Mesenchymal stem cell (in vitro differentiated cells and primary cell): Measurements from ENCODE around the gene MAPK7.

ENCODE experiments used
- DNase-seq: peaks from one replicate; pipeline ENCODE4 v3.0.0-alpha.2; 2013
- H2AFZ ChIP-seq: one replicate; pipeline ENCODE4 v1.6.1; 2013; ENCODE audit warnings: low read depth, mild to moderate bottlenecking, control low read depth, inconsistent platforms, low read length, moderate library complexity
- H2AK5ac ChIP-seq: 2 replicates; pipeline ENCODE4 v1.6.1; 2013; ENCODE audit warnings: low read length, moderate library complexity, mild to moderate bottlenecking, inconsistent platforms; ENCODE audit not compliant: severe bottlenecking
- H2BK120ac ChIP-seq: one replicate; pipeline ENCODE4 v1.6.1; 2013; ENCODE audit warnings: low read depth, mild to moderate bottlenecking, inconsistent platforms, low read length, moderate library complexity
- H2BK12ac ChIP-seq, 2 experiments: one replicate each; pipeline ENCODE4 v1.6.1; 2013; ENCODE audit warnings: inconsistent platforms in 2 of 2, low read length in 2 of 2, mild to moderate bottlenecking in 2 of 2, moderate library complexity in 2 of 2, control low read depth in 1 of 2
- H2BK15ac ChIP-seq: one replicate; pipeline ENCODE4 v1.6.1; 2013; ENCODE audit warnings: mild to moderate bottlenecking, low read depth, inconsistent platforms; ENCODE audit not compliant: poor library complexity, severe bottlenecking
- H2BK5ac ChIP-seq: 2 replicates; pipeline ENCODE4 v1.6.1; 2013; ENCODE audit warnings: low read depth, mild to moderate bottlenecking, low read length, control low read depth, inconsistent platforms; ENCODE audit not compliant: poor library complexity, severe bottlenecking
- H3K14ac ChIP-seq, 2 experiments: one replicate each; pipeline ENCODE4 v1.6.1; 2013; ENCODE audit warnings: inconsistent platforms in 2 of 2, low read length in 2 of 2, control low read depth in 1 of 2, mild to moderate bottlenecking in 1 of 2, moderate library complexity in 1 of 2
- H3K18ac ChIP-seq, 2 experiments: one replicate each; pipeline ENCODE4 v1.6.1; 2013; ENCODE audit warnings: inconsistent platforms in 2 of 2, low read length in 2 of 2, control low read depth in 1 of 2, low read depth in 1 of 2, mild to moderate bottlenecking in 1 of 2
- H3K23ac ChIP-seq, 2 experiments: one replicate each; pipeline ENCODE4 v1.6.1; 2013; ENCODE audit warnings: inconsistent platforms in 2 of 2, low read length in 2 of 2, mild to moderate bottlenecking in 2 of 2, moderate library complexity in 2 of 2, control low read depth in 1 of 2
- H3K27ac ChIP-seq: 2 replicates; pipeline ENCODE4 v1.5.1; 2013; ENCODE audit warnings: mild to moderate bottlenecking, moderate library complexity, low read length, control low read depth, inconsistent platforms; ENCODE audit not compliant: poor library complexity, severe bottlenecking
- H3K27me3 ChIP-seq, 2 experiments: 2 replicates each; pipeline versions ENCODE4 v1.6.1 to v1.7.0; 2013; ENCODE audit warnings: low read length in 2 of 2, mild to moderate bottlenecking in 2 of 2, moderate library complexity in 2 of 2, control low read depth in 1 of 2, inconsistent platforms in 1 of 2; ENCODE audit not compliant: control insufficient read depth in 1 of 2, insufficient read depth in 1 of 2
- H3K36me3 ChIP-seq, 2 experiments: 2 replicates each; pipeline versions ENCODE4 v1.6.1 to v1.7.0; 2013; ENCODE audit warnings: low read length in 2 of 2, control low read depth in 1 of 2, inconsistent platforms in 1 of 2, low read depth in 1 of 2, mild to moderate bottlenecking in 1 of 2; ENCODE audit not compliant: insufficient read depth in 2 of 2, control insufficient read depth in 1 of 2
- H3K4ac ChIP-seq, 2 experiments: one replicate each; pipeline ENCODE4 v1.6.1; 2013; ENCODE audit warnings: inconsistent platforms in 2 of 2, low read length in 2 of 2, mild to moderate bottlenecking in 2 of 2, moderate library complexity in 2 of 2, control low read depth in 1 of 2, low read depth in 1 of 2
- H3K4me1 ChIP-seq: 2 replicates; pipeline ENCODE4 v1.6.1; 2013; ENCODE audit warnings: low read depth, low read length, control low read depth; ENCODE audit not compliant: control insufficient read depth, insufficient read depth
- H3K4me2 ChIP-seq: 2 replicates; pipeline ENCODE4 v1.6.1; 2013; ENCODE audit warnings: low read length, mild to moderate bottlenecking, inconsistent platforms; ENCODE audit not compliant: poor library complexity, severe bottlenecking
- H3K4me3 ChIP-seq, 2 experiments: 2 replicates each; pipeline versions ENCODE4 v1.5.1 to v1.7.0; 2013; ENCODE audit warnings: low read length in 2 of 2, mild to moderate bottlenecking in 2 of 2, control low read depth in 1 of 2, low read depth in 1 of 2; ENCODE audit not compliant: insufficient read depth in 1 of 2
- H3K79me1 ChIP-seq: replicated peaks from 2 replicates; pipeline ENCODE4 v1.6.1; 2013; ENCODE audit warnings: mild to moderate bottlenecking, control low read depth, low read length, inconsistent platforms; ENCODE audit not compliant: poor library complexity, severe bottlenecking
- H3K9ac ChIP-seq: 2 replicates; pipeline ENCODE4 v1.7.0; 2013; ENCODE audit warnings: mild to moderate bottlenecking, low read length, moderate library complexity
- H3K9me3 ChIP-seq: 2 replicates; pipeline ENCODE4 v1.7.0; 2013; ENCODE audit warnings: mild to moderate bottlenecking, low read length; ENCODE audit not compliant: control insufficient read depth
- H4K8ac ChIP-seq: one replicate; pipeline ENCODE4 v1.6.1; 2013; ENCODE audit warnings: inconsistent platforms, mild to moderate bottlenecking, low read length, moderate library complexity
- H4K91ac ChIP-seq: one replicate; pipeline ENCODE4 v1.6.1; 2013; ENCODE audit warnings: mild to moderate bottlenecking, low read length, inconsistent platforms
- WGBS: methylation state at CpG from one replicate; pipeline ENCODE4 v1.1.7; 2013; ENCODE audit warnings: mixed read lengths; 5-methylcytosine and 5-hydroxymethylcytosine counted together

The MAPK7 gene

DNA sequence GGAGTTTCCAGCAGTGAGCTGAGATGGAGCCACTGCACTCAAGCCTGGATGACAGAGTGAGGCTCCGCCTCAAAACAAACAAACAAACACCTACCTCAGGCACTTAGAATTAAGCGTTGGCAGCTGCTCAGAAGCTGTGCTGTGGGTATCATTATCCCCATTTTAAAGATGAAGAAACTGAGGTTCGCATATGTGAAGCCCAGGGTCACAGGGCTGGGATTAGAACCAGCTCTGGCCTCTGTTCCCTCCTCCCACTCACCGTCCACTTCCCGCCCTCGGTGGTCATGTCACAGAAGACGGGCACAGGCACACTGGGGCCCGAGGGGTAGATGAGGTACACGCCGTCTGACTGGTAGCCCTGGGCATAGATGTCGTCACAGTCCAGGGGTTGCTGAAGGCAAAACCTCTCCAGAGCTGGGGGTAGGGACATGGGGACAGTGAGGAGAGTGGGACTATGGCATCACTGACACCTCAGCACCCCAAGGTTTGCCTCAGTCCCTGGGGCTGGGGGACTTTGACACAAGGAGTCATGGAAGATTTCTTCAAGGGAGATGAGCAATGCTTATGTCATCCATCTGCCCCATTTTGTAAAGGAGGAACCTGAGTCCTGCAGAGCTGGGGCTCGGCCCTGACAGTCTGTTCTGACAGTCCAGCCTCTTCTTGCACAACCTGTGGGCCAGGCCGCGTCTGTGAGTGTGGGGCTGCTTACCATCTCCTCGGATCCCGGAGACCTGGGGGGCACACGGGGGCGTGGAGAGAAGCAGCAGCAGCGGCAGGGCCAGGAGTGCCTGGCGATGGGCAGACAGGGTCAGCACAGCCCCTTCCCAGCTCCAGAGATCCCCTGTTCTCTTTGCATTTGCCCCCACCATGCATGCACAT, 8.0 kb downstream of the MAPK7 start:
- H3K27me3 ChIP-seq = peaks cover 0 to 5% of the 10 kb centered on the region in 2 experiments
- peak; percentile 94 for DNase-seq
- peak overlapping the region; percentile 58 for H3K9ac ChIP-seq
- peaks cover 43 to 51% of the 10 kb centered on the region in 2 experiments for H3K36me3 ChIP-seq
- H2AK5ac ChIP-seq = no peak overlapping the region
- H3K4me3 ChIP-seq = peak overlapping the region in 1 of 2 experiments; percentile 69
- peak overlapping the region in 1 of 2 experiments; percentile 57 for H3K23ac ChIP-seq
- peaks cover 32% of the 10 kb centered on the region for H3K4me1 ChIP-seq
- peak overlapping the region; percentile 10 for H3K27ac ChIP-seq
- H2BK5ac ChIP-seq = no peak overlapping the region
- peaks cover 26% of the 10 kb centered on the region for H3K79me1 ChIP-seq
- H2BK15ac ChIP-seq = peak overlapping the region; percentile 38
- H2BK12ac ChIP-seq = peak overlapping the region; percentile 60 to 89
- peak overlapping the region; percentile 16 to 89 for H3K4ac ChIP-seq
- H3K14ac ChIP-seq = peak overlapping the region in 1 of 2 experiments; percentile 86
- no peak overlapping the region for H2AFZ ChIP-seq
- H4K91ac ChIP-seq = peak overlapping the region; percentile 27
- peak overlapping the region; percentile 25 for H4K8ac ChIP-seq
- peak overlapping the region; percentile 8 for H2BK120ac ChIP-seq
- WGBS = 46% methylated on average over 20 of the region's 20 CpGs
- H3K18ac ChIP-seq = peak overlapping the region; percentile 78 to 96
- H3K9me3 ChIP-seq = no peaks in the 10 kb centered on the region
- peak overlapping the region; percentile 19 for H3K4me2 ChIP-seq

DNA sequence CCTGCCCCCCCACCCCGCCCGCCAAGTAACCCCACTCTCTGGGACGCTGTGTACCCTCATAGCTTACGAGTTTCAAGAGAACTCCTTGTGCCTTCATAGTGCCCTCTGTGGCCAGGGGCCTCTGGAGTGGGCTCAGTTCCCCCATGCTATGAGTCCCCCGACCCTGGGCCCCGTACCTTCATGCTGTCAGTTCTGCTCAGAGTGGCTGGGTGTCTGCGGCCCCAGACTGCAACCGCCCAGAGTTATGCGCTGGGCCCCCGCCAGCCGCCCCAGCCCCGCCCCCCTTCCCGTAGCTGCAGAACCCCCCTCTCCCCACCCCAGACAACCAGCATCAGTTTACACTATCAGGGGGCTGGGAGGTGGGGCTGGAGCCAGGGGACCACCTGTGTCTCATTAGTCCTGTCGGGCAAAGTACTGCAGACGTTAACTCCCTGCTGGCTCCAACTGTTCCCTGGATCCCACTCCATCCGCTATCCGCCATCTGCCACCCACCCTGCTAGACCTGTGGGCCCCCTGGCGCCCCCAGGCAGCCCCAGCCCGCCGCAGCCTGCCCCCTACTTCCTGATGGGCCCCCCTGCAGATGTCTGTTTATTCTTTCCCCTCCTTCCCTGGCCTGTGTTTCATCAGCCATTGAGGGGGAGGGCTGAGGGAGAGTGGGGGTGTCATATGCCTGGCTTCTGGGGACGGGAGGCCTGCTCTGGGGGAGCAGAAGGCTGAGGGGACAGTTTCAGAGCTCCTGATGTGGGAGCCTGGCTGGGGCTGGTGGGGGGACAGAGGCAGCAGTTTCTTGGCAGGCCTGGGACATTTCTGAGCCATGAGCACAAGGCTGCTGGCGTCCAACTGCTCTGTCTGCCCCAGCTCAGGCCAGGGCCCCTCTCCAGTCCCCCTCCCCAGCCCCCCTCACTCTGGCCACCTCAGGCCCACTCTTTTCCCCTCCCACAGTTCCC, 8.9 kb downstream of the MAPK7 start, which contains the start of gene MFAP4:
MFAP4 (minus strand) TSS at position 217 of the 947 bp plus-strand sequence; CDS start at position 182, 35 bp downstream.
- peaks cover 18% of the 10 kb centered on the region for H3K79me1 ChIP-seq
- H3K18ac ChIP-seq = peak within 1 kb of the TSS; percentile 82 to 96
- H4K8ac ChIP-seq = peak within 1 kb of the TSS; percentile 82
- peaks cover 33% of the 10 kb centered on the region for H3K4me1 ChIP-seq
- peak within 1 kb of the TSS; percentile 92 for H4K91ac ChIP-seq
- H3K4me2 ChIP-seq = peak within 1 kb of the TSS; percentile 30
- H3K27ac ChIP-seq = peak within 1 kb of the TSS; percentile 28
- H2BK15ac ChIP-seq = peak within 1 kb of the TSS; percentile 55
- WGBS = 9% methylated on average over 15 of the region's 22 CpGs
- no peak within 1 kb of the TSS for H2BK5ac ChIP-seq
- H3K9me3 ChIP-seq = no peaks in the 10 kb centered on the region
- H2AFZ ChIP-seq = no peak within 1 kb of the TSS
- peak within 1 kb of the TSS in 1 of 2 experiments; percentile 69 for H3K4me3 ChIP-seq
- peak within 1 kb of the TSS; percentile 72 for H3K9ac ChIP-seq
- H2AK5ac ChIP-seq = peak within 1 kb of the TSS; percentile 50
- peak within 1 kb of the TSS; percentile 89 to 92 for H2BK12ac ChIP-seq
- H3K14ac ChIP-seq = peak within 1 kb of the TSS in 1 of 2 experiments; percentile 86
- peak; percentile 81 for DNase-seq
- peaks cover 0 to 11% of the 10 kb centered on the region in 2 experiments for H3K27me3 ChIP-seq
- H3K23ac ChIP-seq = peak within 1 kb of the TSS in 1 of 2 experiments; percentile 57
- peaks cover 36 to 41% of the 10 kb centered on the region in 2 experiments for H3K36me3 ChIP-seq
- H3K4ac ChIP-seq = peak within 1 kb of the TSS; percentile 79 to 89
- peak within 1 kb of the TSS; percentile 8 for H2BK120ac ChIP-seq

- Histone ChIP-seq H3K27me3 (peaks cover 0 to 18% of the 10 kb centered on the region in 2 experiments), H3K4me2 (no peak overlapping the region), H3K79me1 (peaks cover 10% of the 10 kb centered on the region), H3K9me3 (no peaks in the 10 kb centered on the region), H3K4ac (peak overlapping the region; percentile 8 to 79), H2BK15ac (peak overlapping the region; percentile 26), H3K4me3 (no peak overlapping the region), H4K8ac (peak overlapping the region; percentile 82), H3K36me3 (peaks cover 28 to 33% of the 10 kb centered on the region in 2 experiments), H3K9ac (peak overlapping the region; percentile 72), H2BK5ac (no peak overlapping the region), H3K14ac (peak overlapping the region in 1 of 2 experiments; percentile 0), H2AFZ (no peak overlapping the region), H2BK12ac (peak overlapping the region; percentile 16 to 92), H3K23ac (no peak overlapping the region), H2AK5ac (peak overlapping the region; percentile 50), H3K18ac (peak overlapping the region; percentile 44 to 82), H2BK120ac (peak overlapping the region; percentile 8), H4K91ac (peak overlapping the region; percentile 92), H3K4me1 (peaks cover 29% of the 10 kb centered on the region), H3K27ac (peak overlapping the region; percentile 28)
- WGBS = 100% methylated on average over 1 of the region's 2 CpGs
- peak; percentile 72 for DNase-seq
Measured at GRCh38 chr17:19387921-19388521, 9.7 kb downstream of the MAPK7 start.
